Spinal cord (tissue), 10 donors: ENCODE results near the gene GSTT2. TPM values are rescaled to one million over a fixed set of nuclear protein-coding genes. Genes with fewer than 3 reads are reported as not detected.

ENCODE experiments used
- DNase-seq, 6 donors: peaks; one replicate each; pipeline versions ENCODE4 v3.0.0 to v3.0.0-alpha.2; 2013 to 2015; ENCODE audit warnings: low spot score in 6 of 6, low read depth in 4 of 6
- H3K27ac ChIP-seq: one replicate; pipeline ENCODE4 v1.5.1; 2013; ENCODE audit warnings: low read depth, low read length, control low read depth
- H3K27me3 ChIP-seq: one replicate; pipeline ENCODE4 v1.6.1; 2013; ENCODE audit warnings: low read length; ENCODE audit not compliant: control insufficient read depth, insufficient read depth
- H3K36me3 ChIP-seq: one replicate; pipeline ENCODE4 v1.6.1; 2013; ENCODE audit warnings: low read length; ENCODE audit not compliant: control insufficient read depth, insufficient read depth
- H3K4me1 ChIP-seq: one replicate; pipeline ENCODE4 v1.6.1; 2013; ENCODE audit warnings: low read length; ENCODE audit not compliant: control insufficient read depth, insufficient read depth
- H3K4me3 ChIP-seq: one replicate; pipeline ENCODE4 v1.5.1; 2013; ENCODE audit warnings: low read depth, low read length, control low read depth
- H3K9me3 ChIP-seq: one replicate; pipeline ENCODE4 v1.6.1; 2013; ENCODE audit warnings: low read length; ENCODE audit not compliant: control insufficient read depth, insufficient read depth
- WGBS: methylation state at CpG from one replicate; pipeline ENCODE4 v1.1.5; 2013; ENCODE audit warnings: missing lambda C conversion rate; ENCODE audit not compliant: insufficient coverage; 5-methylcytosine and 5-hydroxymethylcytosine counted together
- polyA plus RNA-seq, 2 donors: library from polyadenylated mRNA; unstranded; fragments of 120-200 nt; gene quantifications; one replicate each; pipeline ENCODE4 v1.2.1, GENCODE V29; 2013; ENCODE audit not compliant: insufficient read length in 2 of 2
- total RNA-seq, 2 donors: library from RNA; depleted of rRNA in 1 of 2; stranded (reverse); fragments of 120-200 nt in 1 of 2; fragments of >200 nt in 1 of 2; gene quantifications; one replicate each; pipeline versions ENCODE4 v1.2.3 to v1.2.4, GENCODE V29; 2013 to 2014
- donor health status: healthy.

GSTT2 gene
- total and polyA plus RNA-seq, 4 donors = 0.44 to 0.45 TPM; not detected in 2

- H3K9me3 ChIP-seq = no peaks in the 10 kb centered on the region
- no peak overlapping the region for H3K4me3 ChIP-seq
- no peak overlapping the region for H3K27ac ChIP-seq
- no peak for DNase-seq
- no peaks in the 10 kb centered on the region for H3K27me3 ChIP-seq
- 63% methylated on average over 10 of the region's 10 CpGs for WGBS
- H3K36me3 ChIP-seq = no peaks in the 10 kb centered on the region
- peaks cover 6% of the 10 kb centered on the region for H3K4me1 ChIP-seq
These were observed 26.4 kb downstream of the GSTT2 start for GRCh38 chr22:24006207-24006913.

GRCh38 chr22:24006914-24007214 is 26.9 kb downstream of the GSTT2 start:
- 84% methylated on average over 6 of the region's 6 CpGs for WGBS
- H3K27ac ChIP-seq = no peak overlapping the region
- no peak overlapping the region for H3K4me3 ChIP-seq
- no peaks in the 10 kb centered on the region for H3K27me3 ChIP-seq
- no peaks in the 10 kb centered on the region for H3K36me3 ChIP-seq
- H3K9me3 ChIP-seq = no peaks in the 10 kb centered on the region
- peaks cover 10% of the 10 kb centered on the region for H3K4me1 ChIP-seq
- DNase-seq = no peak

- Histone ChIP-seq H3K9me3 (no peaks in the 10 kb centered on the region), H3K27ac (no peak overlapping the region), H3K36me3 (no peaks in the 10 kb centered on the region), H3K4me1 (peaks cover 12% of the 10 kb centered on the region), H3K27me3 (no peaks in the 10 kb centered on the region), H3K4me3 (no peak overlapping the region)
- 79% methylated on average over 7 of the region's 8 CpGs for WGBS
- no peak for DNase-seq
These were observed 27.5 kb downstream of the GSTT2 start for GRCh38 chr22:24007253-24008021.

- no peak overlapping the region for H3K27ac ChIP-seq
- no peaks in the 10 kb centered on the region for H3K36me3 ChIP-seq
- DNase-seq = no peak
- H3K4me3 ChIP-seq = no peak overlapping the region
- WGBS = 57% methylated on average over 1 of the region's 1 CpG
- no peaks in the 10 kb centered on the region for H3K27me3 ChIP-seq
- no peaks in the 10 kb centered on the region for H3K9me3 ChIP-seq
- peaks cover 17% of the 10 kb centered on the region for H3K4me1 ChIP-seq
These were observed 28.0 kb downstream of the GSTT2 start for GRCh38 chr22:24008022-24008283.

- no peaks in the 10 kb centered on the region for H3K9me3 ChIP-seq
- no peak overlapping the region for H3K27ac ChIP-seq
- H3K4me1 ChIP-seq = peaks cover 21% of the 10 kb centered on the region
- no peak overlapping the region for H3K4me3 ChIP-seq
- H3K36me3 ChIP-seq = no peaks in the 10 kb centered on the region
- H3K27me3 ChIP-seq = no peaks in the 10 kb centered on the region
- DNase-seq = no peak
- 100% methylated on average over 1 of the region's 6 CpGs for WGBS
These were observed 28.7 kb downstream of the GSTT2 start for GRCh38 chr22:24008381-24009226.

- no peaks in the 10 kb centered on the region for H3K36me3 ChIP-seq
- no peak overlapping the region for H3K4me3 ChIP-seq
- H3K9me3 ChIP-seq = no peaks in the 10 kb centered on the region
- peaks cover 21% of the 10 kb centered on the region for H3K4me1 ChIP-seq
- no peak overlapping the region for H3K27ac ChIP-seq
- DNase-seq = no peak
- no peaks in the 10 kb centered on the region for H3K27me3 ChIP-seq
- 89% methylated on average over 7 of the region's 7 CpGs for WGBS
These were observed 29.5 kb downstream of the GSTT2 start for GRCh38 chr22:24009227-24010017.

- Histone ChIP-seq H3K27me3 (no peaks in the 10 kb centered on the region), H3K4me1 (peaks cover 20% of the 10 kb centered on the region), H3K4me3 (no peak overlapping the region), H3K9me3 (no peaks in the 10 kb centered on the region), H3K36me3 (no peaks in the 10 kb centered on the region), H3K27ac (no peak overlapping the region)
- WGBS = 100% methylated on average over 1 of the region's 2 CpGs
- no peak for DNase-seq
These were observed 30.1 kb downstream of the GSTT2 start for GRCh38 chr22:24010018-24010391.

- Histone ChIP-seq H3K9me3 (peaks cover 2% of the 10 kb centered on the region), H3K4me3 (peak overlapping the region; percentile 94), H3K27ac (peak overlapping the region; percentile 90), H3K36me3 (no peaks in the 10 kb centered on the region), H3K27me3 (no peaks in the 10 kb centered on the region), H3K4me1 (peaks cover 15% of the 10 kb centered on the region)
- 0% methylated on average over 9 of the region's 10 CpGs for WGBS
- peak in 1 of 6 donors; percentile 9 for DNase-seq
These were observed 31.8 kb downstream of the GSTT2 start for GRCh38 chr22:24011735-24012068.

- Histone ChIP-seq H3K4me3 (no peak overlapping the region), H3K27ac (no peak overlapping the region), H3K4me1 (peaks cover 15% of the 10 kb centered on the region), H3K27me3 (no peaks in the 10 kb centered on the region), H3K9me3 (peaks cover 2% of the 10 kb centered on the region), H3K36me3 (no peaks in the 10 kb centered on the region)
- no CpG with 5 or more reads among the region's 1 CpG for WGBS
- no peak for DNase-seq
These were observed 36.2 kb downstream of the GSTT2 start for GRCh38 chr22:24016156-24016555.
